Suprapubic skin (tissue), 4 donors: Measurements from ENCODE around the gene VPS41.

Experiments used
- EP300 ChIP-seq: sonication (generic); formaldehyde crosslinking; IDR thresholded peaks from one replicate; pipeline ENCODE4 v1.6.1; 2017; ENCODE audit warnings: antibody characterized with exemption
- POLR2A ChIP-seq, 2 donors: fragments of 450-650 bp; IDR thresholded peaks; one replicate each; pipeline ENCODE4 v1.6.1; 2017; ENCODE audit warnings: antibody characterized with exemption in 2 of 2, mild to moderate bottlenecking in 2 of 2, moderate library complexity in 2 of 2
- POLR2AphosphoS5 ChIP-seq, 3 donors: sonication (generic); formaldehyde crosslinking; IDR thresholded peaks; one replicate each; pipeline ENCODE4 v1.6.1; 2017; ENCODE audit warnings: antibody characterized with exemption in 3 of 3
- TF ChIP-seq, protein P1 (sequence below), 2 donors: fragments of 200-600 bp in 1 of 2; fragments of 450-650 bp in 1 of 2; sonication (generic) in 1 of 2; IDR thresholded peaks; one replicate each; pipeline ENCODE4 v1.5.1; 2016 to 2019; ENCODE audit warnings: antibody characterized with exemption in 2 of 2, mild to moderate bottlenecking in 1 of 2, moderate library complexity in 1 of 2

DNA sequence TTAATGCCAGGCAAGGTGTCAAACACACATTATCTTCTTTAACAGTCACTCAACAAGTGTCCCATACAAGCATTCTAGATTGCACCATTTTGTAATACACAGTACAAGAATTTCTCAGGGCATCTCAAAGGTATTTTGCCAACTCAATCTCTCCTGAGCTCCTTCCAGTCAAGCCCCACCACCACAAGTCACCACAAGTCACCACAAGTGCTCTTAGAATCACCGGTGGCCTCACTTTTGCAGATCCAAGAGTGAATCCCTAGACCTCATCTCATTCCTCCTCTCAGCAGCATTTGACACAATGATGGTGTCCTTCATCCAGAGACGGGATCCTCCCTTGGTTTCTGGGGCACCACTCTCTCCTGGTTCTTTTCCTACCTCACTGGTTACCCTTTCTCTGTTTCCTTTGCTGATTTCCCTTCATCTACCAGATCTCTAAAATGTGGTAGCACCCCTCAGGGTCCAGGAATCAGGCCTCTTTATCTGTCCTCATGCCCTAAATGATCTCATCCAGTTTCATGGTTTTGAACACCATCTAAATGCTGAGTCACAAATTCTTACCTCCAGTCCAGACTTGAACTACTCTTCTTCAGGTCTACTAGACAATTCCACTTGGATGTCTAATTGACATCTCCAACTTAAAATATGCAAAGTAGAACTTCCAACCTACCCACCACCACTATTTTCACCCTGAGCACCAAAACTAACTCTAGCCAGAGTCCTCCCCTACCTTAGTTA is 26.9 kb downstream of the VPS41 start:
- no peak for TF ChIP-seq POLR2A (IDR thresholded peaks at IDR 0.05)
- TF ChIP-seq, protein P1, sequence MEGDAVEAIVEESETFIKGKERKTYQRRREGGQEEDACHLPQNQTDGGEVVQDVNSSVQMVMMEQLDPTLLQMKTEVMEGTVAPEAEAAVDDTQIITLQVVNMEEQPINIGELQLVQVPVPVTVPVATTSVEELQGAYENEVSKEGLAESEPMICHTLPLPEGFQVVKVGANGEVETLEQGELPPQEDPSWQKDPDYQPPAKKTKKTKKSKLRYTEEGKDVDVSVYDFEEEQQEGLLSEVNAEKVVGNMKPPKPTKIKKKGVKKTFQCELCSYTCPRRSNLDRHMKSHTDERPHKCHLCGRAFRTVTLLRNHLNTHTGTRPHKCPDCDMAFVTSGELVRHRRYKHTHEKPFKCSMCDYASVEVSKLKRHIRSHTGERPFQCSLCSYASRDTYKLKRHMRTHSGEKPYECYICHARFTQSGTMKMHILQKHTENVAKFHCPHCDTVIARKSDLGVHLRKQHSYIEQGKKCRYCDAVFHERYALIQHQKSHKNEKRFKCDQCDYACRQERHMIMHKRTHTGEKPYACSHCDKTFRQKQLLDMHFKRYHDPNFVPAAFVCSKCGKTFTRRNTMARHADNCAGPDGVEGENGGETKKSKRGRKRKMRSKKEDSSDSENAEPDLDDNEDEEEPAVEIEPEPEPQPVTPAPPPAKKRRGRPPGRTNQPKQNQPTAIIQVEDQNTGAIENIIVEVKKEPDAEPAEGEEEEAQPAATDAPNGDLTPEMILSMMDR (IDR thresholded peaks at IDR 0.05): no peak
- no peak for TF ChIP-seq EP300
- TF ChIP-seq POLR2AphosphoS5 (IDR thresholded peaks at IDR 0.05): no peak
